K562 (cell line): ENCODE results near the gene HDHD5. TPM values are rescaled to one million over a fixed set of nuclear protein-coding genes. Genes with fewer than 3 reads are reported as not detected.

ENCODE experiments used
- BRD4 ChIP-seq: fragments of 200-600 bp; sonication (generic); IDR thresholded peaks from 2 replicates; pipeline ENCODE4 v1.6.1; 2017; ENCODE audit warnings: inconsistent platforms
- CGGBP1 ChIP-seq: fragments of 250-450 bp; sonication (Bioruptor Pico); IDR thresholded peaks from 2 replicates; pipeline ENCODE4 v1.9.0; 2021; ENCODE audit warnings: mild to moderate bottlenecking
- CREB3 ChIP-seq: fragments of 450-650 bp; conservative IDR thresholded peaks from 2 replicates; pipeline ENCODE4 v1.6.1; 2016; ENCODE audit warnings: missing genetic modification characterization, low read depth, mild to moderate bottlenecking, missing compliant biosample characterization, moderate library complexity
- FOXJ2 ChIP-seq: fragments of 200-800 bp; sonication (Bioruptor generic); IDR thresholded peaks from 2 replicates; pipeline ENCODE4 v1.6.1; 2016; ENCODE audit warnings: missing genetic modification characterization, missing compliant biosample characterization
- GABPA ChIP-seq: fragments of 200-800 bp; sonication (Bioruptor generic); conservative IDR thresholded peaks from 2 replicates; pipeline ENCODE4 v1.6.1; 2016; ENCODE audit warnings: low read depth, missing genetic modification characterization, missing compliant biosample characterization
- HMGXB4 ChIP-seq: sonication (generic); formaldehyde crosslinking; IDR thresholded peaks from 2 replicates; pipeline ENCODE4 v1.8.1; 2023; ENCODE audit warnings: mild to moderate bottlenecking, missing genetic modification reagents
- KDM5B ChIP-seq: fragments of 200-600 bp; sonication (generic); IDR thresholded peaks from 2 replicates; pipeline ENCODE4 v1.6.1; 2012; ENCODE audit warnings: low read depth, mild to moderate bottlenecking, moderate library complexity, low read length, control low read depth, inconsistent platforms; ENCODE audit not compliant: insufficient replicate concordance
- MCM5 ChIP-seq: fragments of 450-650 bp; IDR thresholded peaks from 2 replicates; pipeline ENCODE4 v1.6.1; 2016; ENCODE audit warnings: low read depth
- PML ChIP-seq: IDR thresholded peaks from 2 replicates; pipeline ENCODE4 v1.6.1; 2012; ENCODE audit warnings: low read length, inconsistent platforms
- SETDB1 ChIP-seq: IDR thresholded peaks from one replicate; pipeline ENCODE4 v1.6.1; 2012; ENCODE audit warnings: low read length, control low read depth, inconsistent platforms
- SNIP1 ChIP-seq: fragments of 450-650 bp; IDR thresholded peaks from 2 replicates; pipeline ENCODE4 v1.7.1; 2017; ENCODE audit warnings: low read depth, mild to moderate bottlenecking
- ZKSCAN1 ChIP-seq: fragments of 150-350 bp; IDR thresholded peaks from 2 replicates; pipeline ENCODE4 v1.6.1; 2016; ENCODE audit warnings: low read depth, low read length
- ZNF277 ChIP-seq: fragments of 250-450 bp; sonication (Bioruptor Pico); IDR thresholded peaks from 2 replicates; pipeline ENCODE4 v1.8.0; 2022; ENCODE audit warnings: inconsistent platforms, mild to moderate bottlenecking, moderate library complexity, borderline replicate concordance
- ZNF780A ChIP-seq: fragments of 250-450 bp; sonication (Bioruptor Pico); IDR thresholded peaks from 2 replicates; pipeline ENCODE4 v1.5.0; 2021; ENCODE audit warnings: mild to moderate bottlenecking
- polyA plus RNA-seq, 8 experiments: library from polyadenylated mRNA; depleted of rRNA in 4 of 8; stranded (reverse) in 5 of 8; unstranded in 3 of 8; fragments of >200 nt; fragmentation: Nextera tagmentation in 2 of 8; fragmentation: Illumina TruSeq in 1 of 8; extraction: Ambion mirVana in 2 of 8; extraction: Trizol in 1 of 8; gene quantifications; 2 replicates each; pipeline versions ENCODE4 v1.2.1 to v1.2.3, GENCODE V29; 2011 to 2014; ENCODE audit warnings: inconsistent platforms in 1 of 8, missing spikeins in 1 of 8
- total RNA-seq, 7 experiments: library from RNA; depleted of rRNA in 6 of 7; stranded (reverse); fragments of >200 nt in 6 of 7; fragmentation: Illumina TruSeq in 2 of 7; extraction: Trizol in 2 of 7; gene quantifications; 2 replicates each; pipeline versions ENCODE4 v1.2.1 to v1.2.3, GENCODE V29; 2011 to 2021; ENCODE audit warnings: low replicate concordance in 1 of 7
- TF ChIP-seq, protein P1 (sequence below): fragments of 250-450 bp; sonication (Bioruptor Pico); IDR thresholded peaks from 2 replicates; pipeline ENCODE4 v1.5.0; 2022; ENCODE audit warnings: mild to moderate bottlenecking
- TF ChIP-seq, protein P2 (sequence below): fragments of 250-450 bp; sonication (Bioruptor Pico); IDR thresholded peaks from 2 replicates; pipeline ENCODE4 v1.5.0; 2021; ENCODE audit warnings: mild to moderate bottlenecking, moderate library complexity

HDHD5 gene
- total and polyA plus RNA-seq, 9 of the 15 experiments (the other 6 are each of a cell fraction or from before 2014, with no cell fraction given), result 1.6 to 36.6 (median 24.2) TPM

DNA sequence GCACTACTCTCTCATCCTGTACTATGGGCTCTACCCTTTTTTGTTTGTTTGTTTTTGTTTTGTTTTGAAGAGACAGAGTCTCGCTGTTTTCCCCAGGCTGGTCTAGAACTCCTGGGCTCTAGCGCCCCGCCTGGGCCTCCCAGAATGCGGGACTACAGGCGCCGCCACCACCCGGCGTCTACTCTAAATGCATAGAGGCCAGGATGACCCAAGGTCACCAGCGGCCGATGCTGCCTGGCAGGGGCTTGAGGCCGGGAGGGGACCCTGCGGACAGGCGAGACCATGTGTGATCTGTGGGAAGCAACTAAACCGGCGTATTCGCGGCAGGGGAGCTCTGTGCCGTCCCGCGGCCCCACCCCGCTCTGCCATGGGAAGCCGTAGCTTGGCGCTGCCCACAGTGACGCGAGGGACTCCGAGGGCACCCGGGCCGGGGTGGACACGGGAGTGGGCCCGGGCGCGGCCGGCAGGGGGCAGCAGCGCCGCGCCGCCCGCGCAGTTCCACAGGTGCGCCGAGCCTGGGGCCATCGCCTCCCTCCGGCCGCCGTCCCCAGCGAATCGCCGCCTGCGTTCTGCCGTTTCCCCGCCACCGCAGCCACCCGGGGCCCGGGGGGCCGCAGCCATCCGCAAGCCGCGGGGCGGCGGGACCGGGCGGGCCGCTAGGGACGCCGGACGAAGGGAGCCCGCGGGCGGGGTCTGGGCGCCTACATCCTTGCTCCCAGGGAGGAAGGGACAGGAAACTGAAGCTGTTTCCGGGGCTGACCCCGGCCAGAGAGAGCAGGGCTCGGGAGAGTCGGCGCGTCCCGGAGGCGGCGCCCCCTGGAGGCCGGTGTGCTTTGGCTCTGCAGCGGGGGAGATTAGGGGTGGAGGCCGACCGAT lies 12.3 kb upstream of the HDHD5 start (continued):
- TF ChIP-seq CREB3 (tag), result no peak
- TF ChIP-seq, protein P1, sequence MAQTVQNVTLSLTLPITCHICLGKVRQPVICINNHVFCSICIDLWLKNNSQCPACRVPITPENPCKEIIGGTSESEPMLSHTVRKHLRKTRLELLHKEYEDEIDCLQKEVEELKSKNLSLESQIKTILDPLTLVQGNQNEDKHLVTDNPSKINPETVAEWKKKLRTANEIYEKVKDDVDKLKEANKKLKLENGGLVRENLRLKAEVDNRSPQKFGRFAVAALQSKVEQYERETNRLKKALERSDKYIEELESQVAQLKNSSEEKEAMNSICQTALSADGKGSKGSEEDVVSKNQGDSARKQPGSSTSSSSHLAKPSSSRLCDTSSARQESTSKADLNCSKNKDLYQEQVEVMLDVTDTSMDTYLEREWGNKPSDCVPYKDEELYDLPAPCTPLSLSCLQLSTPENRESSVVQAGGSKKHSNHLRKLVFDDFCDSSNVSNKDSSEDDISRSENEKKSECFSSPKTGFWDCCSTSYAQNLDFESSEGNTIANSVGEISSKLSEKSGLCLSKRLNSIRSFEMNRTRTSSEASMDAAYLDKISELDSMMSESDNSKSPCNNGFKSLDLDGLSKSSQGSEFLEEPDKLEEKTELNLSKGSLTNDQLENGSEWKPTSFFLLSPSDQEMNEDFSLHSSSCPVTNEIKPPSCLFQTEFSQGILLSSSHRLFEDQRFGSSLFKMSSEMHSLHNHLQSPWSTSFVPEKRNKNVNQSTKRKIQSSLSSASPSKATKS, result no peak
- TF ChIP-seq BRD4, result no peak
- peak; percentile 70; the same call in 1 of the 2 replicates for TF ChIP-seq FOXJ2 (tag)
- TF ChIP-seq HMGXB4 (CRISPR knock-in tag), result peak; percentile 89; the same call in 1 of the 2 replicates
- TF ChIP-seq ZNF780A (CRISPR knock-in tag), result no peak
- TF ChIP-seq ZKSCAN1, result 0 out of 2 replicates have a peak, but pooled peaks have one; percentile 9
- no peak for TF ChIP-seq KDM5B
- TF ChIP-seq, protein P2, sequence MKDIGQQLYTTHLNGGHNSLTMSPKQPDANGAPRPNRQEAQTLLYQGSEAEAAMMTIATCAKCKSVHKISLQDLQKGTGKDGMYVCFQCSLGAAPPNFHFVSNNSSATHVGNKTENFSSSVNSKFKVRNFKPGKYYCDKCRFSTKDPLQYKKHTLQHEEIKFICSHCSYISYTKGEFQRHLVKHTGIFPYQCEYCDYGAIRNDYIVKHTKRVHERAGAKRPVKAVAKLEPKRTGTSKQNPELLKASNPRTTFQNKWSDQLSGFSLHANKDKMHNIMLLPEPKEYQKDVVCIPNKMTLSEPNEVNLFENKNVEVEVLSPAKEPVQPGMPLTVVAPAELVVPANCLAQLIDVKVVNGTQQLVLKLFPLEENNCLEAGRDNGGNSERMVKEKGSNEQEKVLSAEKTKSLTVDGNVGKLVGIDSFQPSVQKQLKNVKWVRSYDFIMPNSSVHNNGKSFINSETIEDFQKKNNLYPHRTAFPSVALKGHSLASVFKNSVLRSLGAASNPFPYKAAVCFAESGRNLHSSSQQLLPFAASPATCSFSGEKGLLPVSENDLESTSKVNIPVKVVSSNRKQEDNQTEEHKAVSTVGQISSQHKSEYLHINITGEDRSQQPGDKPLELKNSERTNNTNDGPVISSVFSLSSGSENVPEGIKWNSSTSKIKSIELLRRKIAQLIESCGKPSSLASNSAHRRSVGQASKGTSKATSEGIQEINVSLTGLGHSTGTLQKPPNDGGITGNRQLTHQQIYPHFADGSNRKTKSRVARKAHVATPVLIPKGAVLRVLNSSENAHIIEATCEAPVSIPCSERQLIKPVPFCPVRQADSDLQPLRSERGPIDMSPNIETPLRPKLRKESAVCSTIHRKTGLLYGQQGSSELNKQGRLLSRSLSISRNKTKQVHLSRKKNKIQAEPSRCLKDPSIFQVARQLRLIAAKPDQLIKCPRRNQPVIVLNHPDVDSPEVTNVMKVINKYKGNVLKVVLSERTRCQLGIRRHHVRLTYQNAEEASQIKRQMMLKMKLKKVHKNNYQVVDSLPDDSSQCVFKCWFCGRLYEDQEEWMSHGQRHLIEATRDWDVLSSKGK (CRISPR knock-in tag), result no peak
- no peak for TF ChIP-seq ZNF277 (CRISPR knock-in tag)
- peak; percentile 84 for TF ChIP-seq SETDB1
- no peak for TF ChIP-seq PML
- no peak for TF ChIP-seq MCM5
- no peak for TF ChIP-seq SNIP1
- TF ChIP-seq CGGBP1 (CRISPR knock-in tag), result no peak
- TF ChIP-seq GABPA (tag), result peak; percentile 94
